ENCODE data around the gene IER3IP1.
"Not testable (repeated sequence)": the region's sequence is repeated elsewhere in the genome, so short reads cannot be mapped to it uniquely, and the experiment has no call there.

IER3IP1 gene

DNA sequence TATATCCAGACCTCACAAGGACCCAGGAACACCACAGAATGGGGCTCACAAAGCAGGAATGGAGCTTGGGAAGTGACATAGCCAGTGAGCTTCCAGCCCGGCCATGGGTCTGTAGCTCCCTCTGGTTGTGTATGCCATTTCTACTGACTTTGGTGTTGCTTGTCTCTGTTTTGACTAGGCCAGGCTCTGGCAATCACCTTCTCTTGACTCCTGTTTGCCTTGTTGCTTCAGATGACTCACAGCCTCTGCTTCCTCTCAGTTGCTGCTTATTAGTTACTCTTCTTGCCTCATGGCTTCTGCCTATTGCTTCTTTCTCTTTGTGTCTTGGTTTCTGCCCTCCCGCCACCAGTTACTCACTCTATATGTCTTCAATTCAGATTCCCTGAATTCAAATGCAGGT, 15.8 kb upstream of the IER3IP1 start:
- Histone ChIP-seq H3K9ac (ENCODE audit: low read depth, low read length) (no peak overlapping the region), H3K27me3 (ENCODE audit: insufficient read depth, low read length, poor library complexity) (peaks cover 6% of the 10 kb centered on the region), H3K4me3 (ENCODE audit: low read depth in 1 of 2, low read length in 2 of 2) (no peak overlapping the region), H3K4me1 (ENCODE audit: insufficient read depth, low read length) (no peaks in the 10 kb centered on the region), H3K9me3 (ENCODE audit: insufficient read depth, low read length, severe bottlenecking) (no peaks in the 10 kb centered on the region), H3K79me2 (ENCODE audit: insufficient read depth, low read length) (no peaks in the 10 kb centered on the region), H4K20me1 (ENCODE audit: insufficient read depth, low read length) (no peaks in the 10 kb centered on the region), H2AFZ (ENCODE audit: low read depth, low read length) (no peak overlapping the region), H3K27ac (ENCODE audit: low read length) (no peak overlapping the region), H3K4me2 (ENCODE audit: insufficient read depth, low read length) (no peak overlapping the region), H3K36me3 (ENCODE audit: insufficient read depth, low read length) (no peaks in the 10 kb centered on the region)
- ATAC-seq (ENCODE audit: insufficient read depth, low read depth) (no peak), DNase-seq (no peak)
- TF ChIP-seq, protein P1, sequence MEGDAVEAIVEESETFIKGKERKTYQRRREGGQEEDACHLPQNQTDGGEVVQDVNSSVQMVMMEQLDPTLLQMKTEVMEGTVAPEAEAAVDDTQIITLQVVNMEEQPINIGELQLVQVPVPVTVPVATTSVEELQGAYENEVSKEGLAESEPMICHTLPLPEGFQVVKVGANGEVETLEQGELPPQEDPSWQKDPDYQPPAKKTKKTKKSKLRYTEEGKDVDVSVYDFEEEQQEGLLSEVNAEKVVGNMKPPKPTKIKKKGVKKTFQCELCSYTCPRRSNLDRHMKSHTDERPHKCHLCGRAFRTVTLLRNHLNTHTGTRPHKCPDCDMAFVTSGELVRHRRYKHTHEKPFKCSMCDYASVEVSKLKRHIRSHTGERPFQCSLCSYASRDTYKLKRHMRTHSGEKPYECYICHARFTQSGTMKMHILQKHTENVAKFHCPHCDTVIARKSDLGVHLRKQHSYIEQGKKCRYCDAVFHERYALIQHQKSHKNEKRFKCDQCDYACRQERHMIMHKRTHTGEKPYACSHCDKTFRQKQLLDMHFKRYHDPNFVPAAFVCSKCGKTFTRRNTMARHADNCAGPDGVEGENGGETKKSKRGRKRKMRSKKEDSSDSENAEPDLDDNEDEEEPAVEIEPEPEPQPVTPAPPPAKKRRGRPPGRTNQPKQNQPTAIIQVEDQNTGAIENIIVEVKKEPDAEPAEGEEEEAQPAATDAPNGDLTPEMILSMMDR (IDR thresholded peaks at IDR 0.05; ENCODE audit: borderline replicate concordance, extremely low read depth, low read length, poor library complexity, severe bottlenecking), result no peak
- TF ChIP-seq EZH2 (IDR thresholded peaks at IDR 0.05; ENCODE audit: borderline replicate concordance, low read depth, low read length, severe bottlenecking), result no peak

DNA sequence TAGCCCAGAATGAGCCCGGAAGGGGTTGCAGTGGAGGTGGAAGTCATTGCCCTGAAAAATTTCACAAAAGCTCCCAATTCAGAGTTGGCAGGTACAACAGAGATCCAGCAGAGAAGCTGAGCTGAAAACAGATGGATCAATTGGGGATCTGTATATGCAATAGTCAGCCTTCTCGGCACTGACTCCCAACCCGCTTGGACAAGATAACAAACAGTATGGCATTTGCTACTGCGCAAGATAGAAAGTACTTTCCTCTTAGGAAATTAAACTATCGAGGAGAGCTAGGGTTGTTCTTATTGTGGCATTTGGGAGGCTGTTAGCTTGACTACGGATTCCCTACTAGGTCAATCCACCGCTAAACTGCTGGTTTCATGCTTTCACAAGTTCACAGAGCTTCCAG, 11.6 kb upstream of the IER3IP1 start:
- no peak for DNase-seq

DNA sequence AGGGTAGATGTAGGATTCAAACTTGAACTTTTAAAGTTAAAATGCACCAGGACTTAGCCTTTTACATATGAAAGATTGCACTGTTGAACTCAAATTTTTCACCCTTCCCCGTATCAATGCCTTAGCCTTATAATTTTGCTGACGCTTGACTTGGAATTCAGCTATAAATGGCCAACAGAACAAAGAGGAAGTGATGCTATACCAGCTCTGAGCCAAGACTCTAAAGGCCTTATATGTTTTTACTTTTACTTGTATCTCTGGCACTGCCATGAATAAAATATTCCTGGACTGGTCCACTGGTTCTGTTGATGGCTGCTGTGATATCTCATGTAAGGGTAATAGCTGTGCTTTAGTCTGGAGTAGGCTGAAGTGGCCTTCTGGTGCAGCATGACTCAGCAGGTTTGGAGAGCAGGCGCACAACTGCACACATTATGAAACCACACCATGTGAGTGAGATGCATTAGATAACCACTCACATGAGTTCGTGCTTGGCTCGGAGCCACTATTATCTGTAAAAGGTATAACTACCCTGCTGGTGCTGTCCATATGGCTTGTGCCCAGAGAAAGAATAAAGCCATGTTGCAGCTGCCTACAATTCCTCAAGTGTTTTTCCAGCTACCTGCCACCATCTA, 8.4 kb upstream of the IER3IP1 start:
- H3K4me2 ChIP-seq (ENCODE audit: insufficient read depth, low read length), result no peak overlapping the region
- no peak overlapping the region for H2AFZ ChIP-seq (ENCODE audit: low read depth, low read length)
- no peak overlapping the region for H3K4me3 ChIP-seq (ENCODE audit: low read depth in 1 of 2, low read length in 2 of 2)
- no peaks in the 10 kb centered on the region for H3K4me1 ChIP-seq (ENCODE audit: insufficient read depth, low read length)
- H3K27me3 ChIP-seq (ENCODE audit: insufficient read depth, low read length, poor library complexity), result no peaks in the 10 kb centered on the region
- no peak overlapping the region for H3K27ac ChIP-seq (ENCODE audit: low read length)
- DNase-seq (peak; percentile 49), ATAC-seq (ENCODE audit: insufficient read depth, low read depth) (no peak)
- no peak overlapping the region for H3K9ac ChIP-seq (ENCODE audit: low read depth, low read length)
- no peaks in the 10 kb centered on the region for H3K79me2 ChIP-seq (ENCODE audit: insufficient read depth, low read length)
- no peaks in the 10 kb centered on the region for H4K20me1 ChIP-seq (ENCODE audit: insufficient read depth, low read length)
- peaks cover 22% of the 10 kb centered on the region for H3K9me3 ChIP-seq (ENCODE audit: insufficient read depth, low read length, severe bottlenecking)
- H3K36me3 ChIP-seq (ENCODE audit: insufficient read depth, low read length), result no peaks in the 10 kb centered on the region
- TF ChIP-seq, protein P1 (IDR thresholded peaks at IDR 0.05; ENCODE audit: borderline replicate concordance, extremely low read depth, low read length, poor library complexity, severe bottlenecking), result no peak
- no peak for TF ChIP-seq EZH2 (IDR thresholded peaks at IDR 0.05; ENCODE audit: borderline replicate concordance, low read depth, low read length, severe bottlenecking)

More for the DNA sequence above, 11.6 kb upstream of the IER3IP1 start:
- Histone ChIP-seq H3K79me2 (ENCODE audit: insufficient read depth, low read length) (no peaks in the 10 kb centered on the region), H3K4me3 (ENCODE audit: low read depth in 1 of 2, low read length in 2 of 2) (no peak overlapping the region), H3K9me3 (ENCODE audit: insufficient read depth, low read length, severe bottlenecking) (peaks cover 22% of the 10 kb centered on the region), H4K20me1 (ENCODE audit: insufficient read depth, low read length) (no peaks in the 10 kb centered on the region), H3K4me1 (ENCODE audit: insufficient read depth, low read length) (no peaks in the 10 kb centered on the region), H2AFZ (ENCODE audit: low read depth, low read length) (no peak overlapping the region), H3K27me3 (ENCODE audit: insufficient read depth, low read length, poor library complexity) (no peaks in the 10 kb centered on the region), H3K36me3 (ENCODE audit: insufficient read depth, low read length) (no peaks in the 10 kb centered on the region), H3K27ac (ENCODE audit: low read length) (no peak overlapping the region), H3K4me2 (ENCODE audit: insufficient read depth, low read length) (no peak overlapping the region), H3K9ac (ENCODE audit: low read depth, low read length) (no peak overlapping the region)
- ATAC-seq (ENCODE audit: insufficient read depth, low read depth), result no peak
- TF ChIP-seq, protein P1 (IDR thresholded peaks at IDR 0.05; ENCODE audit: borderline replicate concordance, extremely low read depth, low read length, poor library complexity, severe bottlenecking), result no peak
- no peak for TF ChIP-seq EZH2 (IDR thresholded peaks at IDR 0.05; ENCODE audit: borderline replicate concordance, low read depth, low read length, severe bottlenecking)

DNA sequence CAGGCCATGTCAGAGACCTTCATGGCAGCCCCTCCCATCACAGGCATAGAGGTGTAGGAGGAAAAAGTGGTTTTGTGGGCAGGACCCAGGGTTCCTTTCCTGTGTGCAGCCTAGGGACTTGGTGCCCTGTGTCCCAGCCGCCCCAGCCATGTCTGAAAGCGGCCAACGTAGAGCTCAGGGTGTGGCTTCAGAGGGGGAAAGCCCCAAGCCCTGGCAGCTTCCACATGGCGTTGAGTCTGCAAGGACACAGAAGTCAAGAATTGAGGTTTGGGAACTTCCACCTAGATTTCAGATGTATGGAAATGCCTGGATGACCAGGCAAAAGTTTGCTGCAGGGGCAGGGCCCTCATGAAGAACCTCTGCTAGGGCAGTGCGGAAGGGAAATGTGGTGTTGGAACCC, 6.0 kb upstream of the IER3IP1 start:
- not testable (repeated sequence) for H2AFZ ChIP-seq (ENCODE audit: low read depth, low read length); H3K36me3 ChIP-seq (ENCODE audit: insufficient read depth, low read length); H3K79me2 ChIP-seq (ENCODE audit: insufficient read depth, low read length); H3K4me1 ChIP-seq (ENCODE audit: insufficient read depth, low read length); H3K4me3 ChIP-seq (ENCODE audit: low read depth in 1 of 2, low read length in 2 of 2); H4K20me1 ChIP-seq (ENCODE audit: insufficient read depth, low read length); ATAC-seq (ENCODE audit: insufficient read depth, low read depth); DNase-seq; H3K27ac ChIP-seq (ENCODE audit: low read length); H3K4me2 ChIP-seq (ENCODE audit: insufficient read depth, low read length); H3K27me3 ChIP-seq (ENCODE audit: insufficient read depth, low read length, poor library complexity); H3K9ac ChIP-seq (ENCODE audit: low read depth, low read length)
- H3K9me3 ChIP-seq (ENCODE audit: insufficient read depth, low read length, severe bottlenecking), result peaks cover 22% of the 10 kb centered on the region
